Measurements from ENCODE around the gene SEMA5B. TPM values are rescaled to one million over a fixed set of nuclear protein-coding genes. Genes with fewer than 3 reads are reported as not detected.
A peak's percentile ranks its signal among the peaks of the same experiment; 100 is the strongest.

Gene SEMA5B
- total RNA-seq, 1 experiment from 2014 or later: not detected

DNA sequence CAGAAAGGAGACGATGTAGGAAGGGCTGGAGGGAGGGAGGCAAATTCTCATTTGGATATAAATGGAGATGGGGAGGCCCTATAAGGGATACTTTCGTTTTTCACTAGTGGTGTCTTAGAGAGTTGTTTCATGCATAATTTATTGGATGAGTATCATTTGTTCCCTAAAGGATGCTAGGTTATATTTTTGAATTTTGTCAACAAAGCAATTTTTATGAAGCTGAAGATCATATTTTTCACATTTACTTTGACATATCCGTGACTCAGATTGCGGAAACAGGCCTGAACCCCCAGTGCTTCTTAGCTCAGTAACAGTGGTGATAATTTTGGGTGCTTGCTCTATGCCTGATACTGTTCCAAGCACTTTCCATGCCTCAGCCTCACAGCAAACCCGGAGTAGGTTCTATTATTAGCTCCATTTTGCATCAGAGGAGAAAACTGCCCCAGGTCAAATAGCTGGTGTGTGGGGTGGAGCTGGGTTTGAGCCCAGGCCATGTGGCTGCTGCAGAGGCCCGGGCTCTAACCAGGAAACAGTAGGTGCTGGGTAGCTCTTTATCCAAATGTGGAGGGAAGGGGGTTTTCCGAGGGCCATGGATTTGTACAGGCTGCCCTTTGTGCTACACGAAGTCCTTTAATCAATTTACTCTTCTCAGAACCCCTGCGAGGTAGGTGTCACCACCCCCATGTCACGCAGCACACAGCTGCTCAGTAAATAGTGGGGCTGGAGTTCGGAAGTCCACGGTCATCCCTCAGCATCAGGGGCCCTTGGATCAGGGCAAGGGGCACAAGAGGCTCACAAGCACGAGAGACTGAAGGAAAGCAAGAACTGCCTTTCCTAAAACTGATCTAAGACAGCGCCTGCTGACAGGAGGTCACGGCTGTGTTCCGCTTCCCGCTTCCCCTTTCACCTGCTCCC is 133.6 kb downstream of the SEMA5B start:
- peak overlapping the region; percentile 75 for H3K27ac Mint-ChIP-seq (ENCODE audit: low read depth, unreplicated experiment)
- intact Hi-C loops (cut with micrococcal nuclease): loop anchor here (5.0 kb wide), 1 partner anchor 38 kb away; no protein-coding TSS in a partner anchor
- no peaks in the 10 kb centered on the region for H3K9me3 Mint-ChIP-seq (ENCODE audit: unreplicated experiment)
- peaks cover 48% of the 10 kb centered on the region for H3K4me1 Mint-ChIP-seq (ENCODE audit: insufficient read depth, unreplicated experiment)
- H3K4me3 Mint-ChIP-seq (ENCODE audit: unreplicated experiment): peak overlapping the region; percentile 50
- H3K27me3 Mint-ChIP-seq (ENCODE audit: insufficient read depth, unreplicated experiment): no peaks in the 10 kb centered on the region
- POLR2A ChIA-PET: interaction anchor here (0.8 to 2.6 kb wide), 7 partner anchors 8 to 173 kb away, joined by 3 to 10 read pairs (median 4); partner anchors contain the start of genes HSPBAP1 and PDIA5
- TF ChIP-seq, protein P1, sequence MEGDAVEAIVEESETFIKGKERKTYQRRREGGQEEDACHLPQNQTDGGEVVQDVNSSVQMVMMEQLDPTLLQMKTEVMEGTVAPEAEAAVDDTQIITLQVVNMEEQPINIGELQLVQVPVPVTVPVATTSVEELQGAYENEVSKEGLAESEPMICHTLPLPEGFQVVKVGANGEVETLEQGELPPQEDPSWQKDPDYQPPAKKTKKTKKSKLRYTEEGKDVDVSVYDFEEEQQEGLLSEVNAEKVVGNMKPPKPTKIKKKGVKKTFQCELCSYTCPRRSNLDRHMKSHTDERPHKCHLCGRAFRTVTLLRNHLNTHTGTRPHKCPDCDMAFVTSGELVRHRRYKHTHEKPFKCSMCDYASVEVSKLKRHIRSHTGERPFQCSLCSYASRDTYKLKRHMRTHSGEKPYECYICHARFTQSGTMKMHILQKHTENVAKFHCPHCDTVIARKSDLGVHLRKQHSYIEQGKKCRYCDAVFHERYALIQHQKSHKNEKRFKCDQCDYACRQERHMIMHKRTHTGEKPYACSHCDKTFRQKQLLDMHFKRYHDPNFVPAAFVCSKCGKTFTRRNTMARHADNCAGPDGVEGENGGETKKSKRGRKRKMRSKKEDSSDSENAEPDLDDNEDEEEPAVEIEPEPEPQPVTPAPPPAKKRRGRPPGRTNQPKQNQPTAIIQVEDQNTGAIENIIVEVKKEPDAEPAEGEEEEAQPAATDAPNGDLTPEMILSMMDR (IDR thresholded peaks at IDR 0.05; ENCODE audit: unreplicated experiment): no peak
- H3K36me3 Mint-ChIP-seq (ENCODE audit: insufficient read depth, unreplicated experiment): peaks cover 8% of the 10 kb centered on the region
- CTCF ChIA-PET: interaction anchor here (0.6 to 1.9 kb wide), 9 partner anchors 9 to 902 kb away, joined by 3 to 6 read pairs (median 4); partner anchors contain the start of gene SEMA5B
- no TSS peak for BruUV-seq (replicated peaks)
- peak; percentile 91 for DNase-seq (ENCODE audit: unreplicated experiment)

GRCh38 chr3:122893282-122893681 is 134.3 kb downstream of the SEMA5B start:
- peak overlapping the region; percentile 50 for H3K4me3 Mint-ChIP-seq (ENCODE audit: unreplicated experiment)
- no peaks in the 10 kb centered on the region for H3K9me3 Mint-ChIP-seq (ENCODE audit: unreplicated experiment)
- no TSS peak for BruUV-seq (replicated peaks)
- POLR2A ChIA-PET: interaction anchor here (0.8 to 2.6 kb wide), 8 partner anchors 9 to 173 kb away, joined by 3 to 10 read pairs (median 4); partner anchors contain the start of genes HSPBAP1 and PDIA5
- TF ChIP-seq, protein P1 (IDR thresholded peaks at IDR 0.05; ENCODE audit: unreplicated experiment): no peak
- peak overlapping the region; percentile 75 for H3K27ac Mint-ChIP-seq (ENCODE audit: low read depth, unreplicated experiment)
- CTCF ChIA-PET: interaction anchor here (0.6 to 1.9 kb wide), 9 partner anchors 9 to 829 kb away, joined by 3 to 6 read pairs (median 3); no protein-coding TSS in a partner anchor
- H3K27me3 Mint-ChIP-seq (ENCODE audit: insufficient read depth, unreplicated experiment): no peaks in the 10 kb centered on the region
- intact Hi-C loops (cut with micrococcal nuclease): loop anchor here (5.0 kb wide), 1 partner anchor 39 kb away; no protein-coding TSS in a partner anchor
- peak; percentile 77 for DNase-seq (ENCODE audit: unreplicated experiment)
- peaks cover 41% of the 10 kb centered on the region for H3K4me1 Mint-ChIP-seq (ENCODE audit: insufficient read depth, unreplicated experiment)
- peaks cover 8% of the 10 kb centered on the region for H3K36me3 Mint-ChIP-seq (ENCODE audit: insufficient read depth, unreplicated experiment)

DNA sequence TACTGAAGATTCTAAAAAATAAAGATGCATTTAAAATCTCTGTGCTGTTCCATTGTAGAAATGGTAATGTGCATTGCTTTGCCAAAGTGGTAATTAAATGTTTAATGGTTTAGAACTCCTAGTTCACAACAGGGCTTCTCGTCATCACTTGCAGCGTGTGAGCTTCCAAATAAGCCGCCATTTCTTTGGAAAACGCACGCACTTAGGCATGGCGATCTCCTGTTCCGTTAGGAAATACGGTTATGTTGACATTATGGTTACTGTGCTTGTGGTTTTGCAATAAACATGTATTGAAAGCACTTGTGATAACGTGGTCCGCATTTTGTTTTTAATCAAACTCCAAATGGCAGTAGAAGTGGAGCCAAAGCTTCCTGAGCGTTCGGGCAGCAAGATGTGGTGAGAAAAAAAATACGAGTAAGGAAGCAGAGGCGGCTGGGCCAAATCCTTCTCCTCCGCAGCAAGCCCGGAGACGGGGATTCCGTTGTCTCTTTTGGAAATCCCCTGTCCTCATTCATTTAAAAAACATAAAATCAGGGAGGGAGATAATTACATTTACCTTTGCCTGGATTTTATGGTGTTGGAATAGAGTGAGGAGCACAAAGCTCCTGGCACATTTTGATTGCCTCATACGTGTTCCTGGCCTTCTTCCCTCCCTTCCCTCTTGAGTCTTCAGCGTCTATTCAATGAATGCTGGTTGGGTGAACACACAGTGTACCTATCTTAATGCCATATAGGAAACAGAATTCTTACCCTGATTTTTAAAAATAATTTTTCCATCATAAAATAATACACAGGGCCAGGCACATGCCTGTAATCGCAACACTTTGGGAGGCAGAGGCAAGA is 135.2 kb downstream of the SEMA5B start:
- CTCF ChIA-PET: interaction anchor here (0.6 to 2.0 kb wide), 8 partner anchors 12 to 400 kb away, joined by 3 to 6 read pairs (median 3); no protein-coding TSS in a partner anchor
- BruUV-seq (replicated peaks): no TSS peak
- POLR2A ChIA-PET: interaction anchor here (0.6 to 2.6 kb wide), 7 partner anchors 10 to 476 kb away, joined by 3 to 10 read pairs (median 3); partner anchors contain the start of gene WDR5B
- H3K9me3 Mint-ChIP-seq (ENCODE audit: unreplicated experiment): no peaks in the 10 kb centered on the region
- DNase-seq (ENCODE audit: unreplicated experiment): peak; percentile 6
- TF ChIP-seq, protein P1 (IDR thresholded peaks at IDR 0.05; ENCODE audit: unreplicated experiment): no peak
- no peak overlapping the region for H3K27ac Mint-ChIP-seq (ENCODE audit: low read depth, unreplicated experiment)
- peaks cover 8% of the 10 kb centered on the region for H3K36me3 Mint-ChIP-seq (ENCODE audit: insufficient read depth, unreplicated experiment)
- no peaks in the 10 kb centered on the region for H3K27me3 Mint-ChIP-seq (ENCODE audit: insufficient read depth, unreplicated experiment)
- H3K4me3 Mint-ChIP-seq (ENCODE audit: unreplicated experiment): no peak overlapping the region
- H3K4me1 Mint-ChIP-seq (ENCODE audit: insufficient read depth, unreplicated experiment): peaks cover 40% of the 10 kb centered on the region
- intact Hi-C loops (cut with micrococcal nuclease): loop anchor here (5.0 kb wide), 1 partner anchor 40 kb away; no protein-coding TSS in a partner anchor

All from MCF 10A (cell line).